K562 (cell line): ENCODE results near the gene MYLK4. TPM values are rescaled to one million over a fixed set of nuclear protein-coding genes. Genes with fewer than 3 reads are reported as not detected.

Experiments
- CXXC5 ChIP-seq: fragments of 250-450 bp; sonication (Bioruptor Pico); IDR thresholded peaks from 2 replicates; pipeline ENCODE4 v1.8.0; 2022; ENCODE audit warnings: inconsistent platforms, mild to moderate bottlenecking, moderate library complexity
- DNMT1 ChIP-seq: fragments of 450-650 bp; IDR thresholded peaks from 2 replicates; pipeline ENCODE4 v1.6.1; 2016; ENCODE audit warnings: antibody characterized with exemption, mild to moderate bottlenecking
- E2F5 ChIP-seq: sonication (generic); formaldehyde crosslinking; IDR thresholded peaks from 2 replicates; pipeline ENCODE4 v1.8.0; 2022; ENCODE audit warnings: mild to moderate bottlenecking, missing genetic modification reagents
- ELF4 ChIP-seq: fragments of 450-650 bp; formaldehyde crosslinking; IDR thresholded peaks from 2 replicates; pipeline ENCODE4 v1.4.0; 2022; ENCODE audit warnings: missing genetic modification characterization
- ERF ChIP-seq: fragments of 450-650 bp; formaldehyde crosslinking; IDR thresholded peaks from 2 replicates; pipeline ENCODE4 v1.4.0; 2020; ENCODE audit warnings: mild to moderate bottlenecking, mixed read lengths
- HNRNPUL1 ChIP-seq: fragments of 200-400 bp; formaldehyde crosslinking; IDR thresholded peaks from 2 replicates; pipeline ENCODE4 v1.6.1; 2017; ENCODE audit warnings: low read length
- KAT2B ChIP-seq: IDR thresholded peaks from one replicate; pipeline ENCODE4 v1.6.1; 2012; ENCODE audit warnings: low read depth, mild to moderate bottlenecking, control low read depth, inconsistent platforms, low read length, moderate library complexity
- LEF1 ChIP-seq: fragments of 450-650 bp; IDR thresholded peaks from 2 replicates; pipeline ENCODE4 v1.6.1; 2016; ENCODE audit warnings: mild to moderate bottlenecking
- NFRKB ChIP-seq: fragments of 450-650 bp; IDR thresholded peaks from 2 replicates; pipeline ENCODE4 v1.6.1; 2016; ENCODE audit warnings: low read depth
- TBL1XR1 ChIP-seq, 2 experiments: IDR thresholded peaks; 2 replicates each; pipeline ENCODE4 v1.6.1; 2012; ENCODE audit warnings: improper control_type of control experiment in 2 of 2, low read length in 2 of 2, mild to moderate bottlenecking in 1 of 2
- TCF7 ChIP-seq: sonication (generic); IDR thresholded peaks from 2 replicates; pipeline ENCODE4 v1.6.1; 2016; ENCODE audit warnings: antibody characterized with exemption, borderline replicate concordance
- TEAD1 ChIP-seq, 2 experiments: fragments of 450-650 bp in 1 of 2; sonication (generic) in 1 of 2; formaldehyde crosslinking; IDR thresholded peaks; 2 replicates each; pipeline versions ENCODE4 v1.4.0 to v1.8.0; 2020 to 2022; ENCODE audit warnings: mild to moderate bottlenecking in 2 of 2, missing genetic modification reagents in 1 of 2
- TRIM24 ChIP-seq, 2 experiments: fragments of 450-650 bp; IDR thresholded peaks; 2 replicates each; pipeline ENCODE4 v1.6.1; 2016
- U2AF1 ChIP-seq: fragments of 200-400 bp; formaldehyde crosslinking; optimal IDR thresholded peaks from 2 replicates; pipeline ENCODE3; 2017; ENCODE audit warnings: mild to moderate bottlenecking, low read depth, low read length, moderate library complexity
- ZNF133 ChIP-seq: fragments of 250-450 bp; sonication (Bioruptor Pico); IDR thresholded peaks from 2 replicates; pipeline ENCODE4 v1.4.0; 2020; ENCODE audit warnings: mild to moderate bottlenecking
- ZNF165 ChIP-seq: fragments of 250-450 bp; sonication (Bioruptor Pico); IDR thresholded peaks from 2 replicates; pipeline ENCODE4 v1.4.0; 2020; ENCODE audit warnings: borderline replicate concordance
- ZNF174 ChIP-seq: fragments of 250-450 bp; sonication (Bioruptor Pico); IDR thresholded peaks from 2 replicates; pipeline ENCODE4 v1.4.0; 2020; ENCODE audit warnings: mild to moderate bottlenecking
- ZNF24 ChIP-seq: fragments of 450-650 bp; IDR thresholded peaks from 2 replicates; pipeline ENCODE4 v1.6.1; 2016
- ZNF280B ChIP-seq: fragments of 250-450 bp; sonication (Bioruptor Pico); IDR thresholded peaks from 2 replicates; pipeline ENCODE4 v1.5.1; 2021; ENCODE audit warnings: mild to moderate bottlenecking
- ZNF324 ChIP-seq: fragments of 250-450 bp; sonication (Bioruptor Pico); IDR thresholded peaks from 2 replicates; pipeline ENCODE4 v1.4.0; 2020; ENCODE audit warnings: mild to moderate bottlenecking
- ZSCAN29 ChIP-seq: fragments of 450-650 bp; IDR thresholded peaks from 2 replicates; pipeline ENCODE4 v1.6.1; 2017
- polyA plus RNA-seq, 8 experiments: library from polyadenylated mRNA; depleted of rRNA in 4 of 8; stranded (reverse) in 5 of 8; unstranded in 3 of 8; fragments of >200 nt; fragmentation: Nextera tagmentation in 2 of 8; fragmentation: Illumina TruSeq in 1 of 8; extraction: Ambion mirVana in 2 of 8; extraction: Trizol in 1 of 8; gene quantifications; 2 replicates each; pipeline versions ENCODE4 v1.2.1 to v1.2.3, GENCODE V29; 2011 to 2014; ENCODE audit warnings: inconsistent platforms in 1 of 8, missing spikeins in 1 of 8
- total RNA-seq, 7 experiments: library from RNA; depleted of rRNA in 6 of 7; stranded (reverse); fragments of >200 nt in 6 of 7; fragmentation: Illumina TruSeq in 2 of 7; extraction: Trizol in 2 of 7; gene quantifications; 2 replicates each; pipeline versions ENCODE4 v1.2.1 to v1.2.3, GENCODE V29; 2011 to 2021; ENCODE audit warnings: low replicate concordance in 1 of 7
- TF ChIP-seq, protein P1 (sequence below), 2 experiments: fragments of 450-650 bp in 1 of 2; IDR thresholded peaks; 2 replicates each; pipeline ENCODE4 v1.6.1; 2011 to 2017; ENCODE audit warnings: low read depth in 2 of 2, antibody characterized with exemption in 1 of 2, borderline replicate concordance in 1 of 2, low read length in 1 of 2, mild to moderate bottlenecking in 1 of 2, mixed read lengths in 1 of 2; ENCODE audit not compliant: control insufficient read depth in 1 of 2
- TF ChIP-seq, protein P2 (sequence below): fragments of 250-450 bp; sonication (Bioruptor Pico); IDR thresholded peaks from 2 replicates; pipeline ENCODE4 v1.5.0; 2021; ENCODE audit warnings: mild to moderate bottlenecking, borderline replicate concordance

MYLK4 gene
- total and polyA plus RNA-seq, 9 of the 15 experiments (the other 6 are each of a cell fraction or from before 2014, with no cell fraction given) = 0.01 to 0.15 (median 0.06) TPM

DNA sequence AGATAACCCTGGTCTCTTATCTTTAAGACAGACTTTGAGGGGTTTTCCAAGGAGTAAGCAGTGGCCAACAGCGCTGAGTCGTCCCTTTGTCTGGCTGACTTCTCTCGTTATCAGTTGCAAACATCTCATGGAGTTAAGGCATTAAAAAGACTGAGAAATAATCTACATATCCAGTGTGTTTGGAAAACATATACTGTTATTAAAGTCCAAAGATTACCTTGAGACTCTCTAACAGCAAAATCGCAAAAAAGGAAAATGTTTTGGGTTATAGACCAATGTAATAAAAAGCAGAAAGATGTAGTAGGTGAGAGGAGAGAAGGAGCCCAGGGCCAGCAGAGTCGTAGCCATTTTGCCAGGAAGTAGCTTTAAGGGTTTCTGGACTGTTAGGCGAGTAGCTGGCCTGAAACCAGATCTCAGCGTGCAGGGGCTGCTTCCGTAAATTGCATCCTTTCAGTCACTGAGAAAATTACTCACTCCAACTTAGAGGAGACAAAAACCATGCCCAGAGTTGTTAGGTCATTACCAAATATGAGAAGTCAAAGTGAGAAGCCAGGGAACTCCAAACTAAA lies 24.6 kb downstream of the MYLK4 start (continued):
- no peak for TF ChIP-seq ZNF165
- no peak for TF ChIP-seq E2F5 (CRISPR knock-in tag)
- no peak for TF ChIP-seq ZSCAN29
- TF ChIP-seq KAT2B = no peak
- no peak for TF ChIP-seq ZNF280B (CRISPR knock-in tag)
- TF ChIP-seq TCF7 = no peak
- peak in 1 of 2 experiments; percentile 65; a peak in 1 of 4 replicates for TF ChIP-seq TEAD1 (CRISPR knock-in tag; IDR thresholded peaks at IDR 0.05)
- no peak for TF ChIP-seq ZNF174
- TF ChIP-seq NFRKB = peak; percentile 75; the same call in 1 of the 2 replicates
- no peak for TF ChIP-seq DNMT1
- TF ChIP-seq, protein P1, sequence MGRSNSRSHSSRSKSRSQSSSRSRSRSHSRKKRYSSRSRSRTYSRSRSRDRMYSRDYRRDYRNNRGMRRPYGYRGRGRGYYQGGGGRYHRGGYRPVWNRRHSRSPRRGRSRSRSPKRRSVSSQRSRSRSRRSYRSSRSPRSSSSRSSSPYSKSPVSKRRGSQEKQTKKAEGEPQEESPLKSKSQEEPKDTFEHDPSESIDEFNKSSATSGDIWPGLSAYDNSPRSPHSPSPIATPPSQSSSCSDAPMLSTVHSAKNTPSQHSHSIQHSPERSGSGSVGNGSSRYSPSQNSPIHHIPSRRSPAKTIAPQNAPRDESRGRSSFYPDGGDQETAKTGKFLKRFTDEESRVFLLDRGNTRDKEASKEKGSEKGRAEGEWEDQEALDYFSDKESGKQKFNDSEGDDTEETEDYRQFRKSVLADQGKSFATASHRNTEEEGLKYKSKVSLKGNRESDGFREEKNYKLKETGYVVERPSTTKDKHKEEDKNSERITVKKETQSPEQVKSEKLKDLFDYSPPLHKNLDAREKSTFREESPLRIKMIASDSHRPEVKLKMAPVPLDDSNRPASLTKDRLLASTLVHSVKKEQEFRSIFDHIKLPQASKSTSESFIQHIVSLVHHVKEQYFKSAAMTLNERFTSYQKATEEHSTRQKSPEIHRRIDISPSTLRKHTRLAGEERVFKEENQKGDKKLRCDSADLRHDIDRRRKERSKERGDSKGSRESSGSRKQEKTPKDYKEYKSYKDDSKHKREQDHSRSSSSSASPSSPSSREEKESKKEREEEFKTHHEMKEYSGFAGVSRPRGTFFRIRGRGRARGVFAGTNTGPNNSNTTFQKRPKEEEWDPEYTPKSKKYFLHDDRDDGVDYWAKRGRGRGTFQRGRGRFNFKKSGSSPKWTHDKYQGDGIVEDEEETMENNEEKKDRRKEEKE (IDR thresholded peaks at IDR 0.05; ENCODE audit: borderline replicate concordance in 1 of 2, control insufficient read depth in 1 of 2, low read depth in 2 of 2, low read length in 1 of 2) = no peak
- TF ChIP-seq ELF4 = 0 out of 2 replicates have a peak, but pooled peaks have one; percentile 46
- TF ChIP-seq TRIM24 (IDR thresholded peaks at IDR 0.05) = no peak
- TF ChIP-seq, protein P2, sequence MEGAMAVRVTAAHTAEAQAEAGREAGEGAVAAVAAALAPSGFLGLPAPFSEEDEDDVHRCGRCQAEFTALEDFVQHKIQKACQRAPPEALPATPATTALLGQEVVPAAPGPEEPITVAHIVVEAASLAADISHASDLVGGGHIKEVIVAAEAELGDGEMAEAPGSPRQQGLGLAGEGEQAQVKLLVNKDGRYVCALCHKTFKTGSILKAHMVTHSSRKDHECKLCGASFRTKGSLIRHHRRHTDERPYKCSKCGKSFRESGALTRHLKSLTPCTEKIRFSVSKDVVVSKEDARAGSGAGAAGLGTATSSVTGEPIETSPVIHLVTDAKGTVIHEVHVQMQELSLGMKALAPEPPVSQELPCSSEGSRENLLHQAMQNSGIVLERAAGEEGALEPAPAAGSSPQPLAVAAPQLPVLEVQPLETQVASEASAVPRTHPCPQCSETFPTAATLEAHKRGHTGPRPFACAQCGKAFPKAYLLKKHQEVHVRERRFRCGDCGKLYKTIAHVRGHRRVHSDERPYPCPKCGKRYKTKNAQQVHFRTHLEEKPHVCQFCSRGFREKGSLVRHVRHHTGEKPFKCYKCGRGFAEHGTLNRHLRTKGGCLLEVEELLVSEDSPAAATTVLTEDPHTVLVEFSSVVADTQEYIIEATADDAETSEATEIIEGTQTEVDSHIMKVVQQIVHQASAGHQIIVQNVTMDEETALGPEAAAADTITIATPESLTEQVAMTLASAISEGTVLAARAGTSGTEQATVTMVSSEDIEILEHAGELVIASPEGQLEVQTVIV (CRISPR knock-in tag) = no peak
- peak; percentile 12; the same call in 1 of the 2 replicates for TF ChIP-seq LEF1
- TF ChIP-seq ERF (CRISPR knock-in tag) = no peak
- TF ChIP-seq ZNF324 (CRISPR knock-in tag) = no peak
- TF ChIP-seq ZNF133 (CRISPR knock-in tag) = no peak
- no peak for TF ChIP-seq TBL1XR1 (IDR thresholded peaks at IDR 0.05; ENCODE audit: low read length in 2 of 2)
- TF ChIP-seq HNRNPUL1 = no peak
- no peak for TF ChIP-seq U2AF1
- no peak for TF ChIP-seq ZNF24
- peak; percentile 35; the same call in 1 of the 2 replicates for TF ChIP-seq CXXC5 (CRISPR knock-in tag)
